Measurements from ENCODE around the gene MACROD2. TPM values are rescaled to one million over a fixed set of nuclear protein-coding genes. Genes with fewer than 3 reads are reported as not detected.

Gene MACROD2
- total and polyA plus RNA-seq, 2 of the 4 experiments (the other 2 are of a cell fraction) = not detected

GRCh38 chr20:15928946-15929345 is 1933.6 kb downstream of the MACROD2 start:
- Histone ChIP-seq H2BK120ac (ENCODE audit: low read depth, low read length) (no peak overlapping the region), H3K4me1 (ENCODE audit: control insufficient read depth, insufficient read depth, low read length) (no peaks in the 10 kb centered on the region), H4K91ac (ENCODE audit: insufficient read depth, low read depth, low read length) (no peak overlapping the region), H4K5ac (ENCODE audit: low read depth, low read length) (no peak overlapping the region), H3K27ac (ENCODE audit: insufficient read depth, low read length) (no peak overlapping the region), H3K23ac (ENCODE audit: low read depth, low read length) (no peak overlapping the region), H3K14ac (replicated peaks; ENCODE audit: low read depth, low read length) (no peak overlapping the region), H3K18ac (ENCODE audit: low read depth, low read length) (no peak overlapping the region), H3K36me3 (ENCODE audit: control insufficient read depth, insufficient read depth, low read length) (no peaks in the 10 kb centered on the region), H3K4ac (ENCODE audit: low read depth, low read length) (no peak overlapping the region), H4K20me1 (ENCODE audit: insufficient read depth, low read length) (no peaks in the 10 kb centered on the region), H3K4me3 (ENCODE audit: insufficient read depth, low read depth, low read length) (no peak overlapping the region), H3K56ac (ENCODE audit: extremely low read depth, insufficient read depth, low read length) (no peak overlapping the region), H3K27me3 (ENCODE audit: control insufficient read depth, insufficient read depth, low read length) (no peaks in the 10 kb centered on the region), H3K79me1 (ENCODE audit: low read depth in 1 of 2, low read length in 2 of 2) (no peaks in the 10 kb centered on the region), H2AFZ (replicated peaks; ENCODE audit: low read length, poor library complexity) (no peak overlapping the region), H3K4me2 (ENCODE audit: low read depth, low read length) (no peak overlapping the region), H3K9ac (ENCODE audit: low read depth, low read length) (no peak overlapping the region), H3K9me3 (ENCODE audit: control insufficient read depth, insufficient read depth, low read length) (no peaks in the 10 kb centered on the region), H2BK20ac (ENCODE audit: low read depth, low read length) (no peak overlapping the region), H2BK5ac (ENCODE audit: low read depth, low read length, poor library complexity, severe bottlenecking) (no peak overlapping the region), H2AK5ac (ENCODE audit: low read depth, low read length) (no peak overlapping the region), H2BK15ac (ENCODE audit: low read depth, low read length) (no peak overlapping the region), H3K9me1 (ENCODE audit: insufficient read depth, low read length) (no peaks in the 10 kb centered on the region), H4K8ac (ENCODE audit: low read depth in 2 of 2, low read length in 2 of 2) (no peak overlapping the region), H2AK9ac (replicated peaks; ENCODE audit: low read depth, low read length, poor library complexity) (no peak overlapping the region)
- in situ Hi-C loops (cut with MboI; ENCODE audit: low sequenced_read_pairs) (no loop called here), intact Hi-C loops (cut with micrococcal nuclease) (no loop called here), dilution Hi-C loops (cut with HindIII; ENCODE audit: low sequenced_read_pairs, unreplicated experiment) (no loop called here)
- no peak for ATAC-seq (ENCODE audit: low read depth)
- TF ChIP-seq RAD21 (IDR thresholded peaks at IDR 0.05; ENCODE audit: low read length) (no peak), RFX5 (IDR thresholded peaks at IDR 0.05; ENCODE audit: low read depth, low read length) (no peak), ELK1 (IDR thresholded peaks at IDR 0.05; ENCODE audit: borderline replicate concordance, low read depth, low read length) (no peak), CEBPB (IDR thresholded peaks at IDR 0.05; ENCODE audit: low read depth, low read length) (no peak), CHD1 (IDR thresholded peaks at IDR 0.05; ENCODE audit: low read depth, low read length) (no peak), CTCF (conservative IDR thresholded peaks at IDR 0.05; ENCODE audit: low read depth, low read length) (no peak), MXI1 (IDR thresholded peaks at IDR 0.05; ENCODE audit: borderline replicate concordance, low read depth, low read length) (no peak), RCOR1 (IDR thresholded peaks at IDR 0.05; ENCODE audit: insufficient replicate concordance, low read length) (no peak), NFE2L2 (IDR thresholded peaks at IDR 0.05; ENCODE audit: low read depth, low read length) (no peak), MAZ (IDR thresholded peaks at IDR 0.05; ENCODE audit: borderline replicate concordance, low read depth, low read length) (no peak), FOS (IDR thresholded peaks at IDR 0.05; ENCODE audit: low read depth, low read length) (no peak), SMC3 (IDR thresholded peaks at IDR 0.05; ENCODE audit: low read depth, low read length) (no peak), POLR2A (IDR thresholded peaks at IDR 0.05; ENCODE audit: low read depth, low read length) (no peak), USF2 (IDR thresholded peaks at IDR 0.05; ENCODE audit: low read depth, low read length) (no peak), BHLHE40 (IDR thresholded peaks at IDR 0.05; ENCODE audit: low read depth, low read length) (no peak), MAFK (IDR thresholded peaks at IDR 0.05; ENCODE audit: low read depth, low read length) (no peak)
- DNase-seq = no peak
- POLR2A ChIA-PET (ENCODE audit: unreplicated experiment) = no interaction called here
- no TSS peak for BruUV-seq (replicated peaks)
- CTCF ChIA-PET = no interaction called here

All from IMR-90 (cell line).